ENCODE data around the gene HOXC6.

- no peak for TF ChIP-seq REST (IDR thresholded peaks at IDR 0.05; ENCODE audit: insufficient replicate concordance, low read depth)
- no peak for TF ChIP-seq CTCF (IDR thresholded peaks at IDR 0.05; ENCODE audit: insufficient read depth, low read length)
- TF ChIP-seq POLR2AphosphoS5 (IDR thresholded peaks at IDR 0.05; ENCODE audit: low read depth): no peak
- no peak for TF ChIP-seq SPI1 (IDR thresholded peaks at IDR 0.05; ENCODE audit: borderline replicate concordance, low read depth)
- TF ChIP-seq GABPA (IDR thresholded peaks at IDR 0.05; ENCODE audit: low read depth): no peak
These were observed 37.2 kb upstream of the HOXC6 start for GRCh38 chr12:53991077-53991460.
